Stomach (tissue), 9 donors: ENCODE results near the gene NUAK1. TPM values are rescaled to one million over a fixed set of nuclear protein-coding genes. Genes with fewer than 3 reads are reported as not detected.
A peak's percentile ranks its signal among the peaks of the same experiment; 100 is the strongest.

Source experiments
- DNase-seq, 2 donors: peaks; one replicate each; pipeline versions ENCODE4 v3.0.0 to v3.0.0-alpha.2; 2013 to 2019
- H3K27ac ChIP-seq, 5 donors: fragments of 200-600 bp in 4 of 5; sonication (generic) in 4 of 5; one replicate each; pipeline ENCODE4 v1.5.1; 2013 to 2019; ENCODE audit warnings: mild to moderate bottlenecking in 1 of 5, moderate library complexity in 1 of 5
- H3K27me3 ChIP-seq, 3 donors: fragments of 200-600 bp; sonication (generic); one replicate each; pipeline ENCODE4 v1.5.1; 2017 to 2019; ENCODE audit warnings: mixed run types in 1 of 3
- H3K36me3 ChIP-seq, 4 donors: fragments of 200-600 bp; sonication (generic); 1 replicate in 3 of 4; 2 replicates in 1 of 4; pipeline ENCODE4 v1.5.1; 2016 to 2019
- H3K4me1 ChIP-seq, 4 donors: fragments of 200-600 bp; sonication (generic); one replicate each; pipeline ENCODE4 v1.5.1; 2016 to 2019
- H3K4me3 ChIP-seq, 4 donors: fragments of 200-600 bp; sonication (generic) in 3 of 4; one replicate each; pipeline ENCODE4 v1.5.1; 2016 to 2019; ENCODE audit warnings: mild to moderate bottlenecking in 1 of 4
- H3K9me3 ChIP-seq, 4 donors: fragments of 200-600 bp; sonication (generic); one replicate each; pipeline ENCODE4 v1.5.1; 2016 to 2019
- CTCF ChIP-seq, 7 experiments: fragments of 450-650 bp in 4 of 7; fragments of 200-600 bp in 3 of 7; sonication (generic) in 3 of 7; IDR thresholded peaks; one replicate each; pipeline ENCODE4 v1.5.1; 2016 to 2019; ENCODE audit warnings: antibody characterized with exemption in 7 of 7, control low read depth in 2 of 7, mild to moderate bottlenecking in 1 of 7
- EP300 ChIP-seq: sonication (generic); formaldehyde crosslinking; IDR thresholded peaks from one replicate; pipeline ENCODE4 v1.6.1; 2017; ENCODE audit warnings: antibody characterized with exemption
- POLR2A ChIP-seq, 4 donors: fragments of 450-650 bp; IDR thresholded peaks; one replicate each; pipeline ENCODE4 v1.6.1; 2016; ENCODE audit warnings: antibody characterized with exemption in 4 of 4, control low read depth in 2 of 4, mild to moderate bottlenecking in 1 of 4, moderate library complexity in 1 of 4
- POLR2AphosphoS5 ChIP-seq, 3 donors: sonication (generic); formaldehyde crosslinking; IDR thresholded peaks; one replicate each; pipeline ENCODE4 v1.6.1; 2016; ENCODE audit warnings: antibody characterized with exemption in 3 of 3
- whole genome bisulfite sequencing, 5 donors: extraction: QIAGEN DNeasy Blood & Tissue Kit in 3 of 5; methylation state at CpG; one replicate each; pipeline versions ENCODE4 v1.1.5 to v1.1.7; 2013 to 2018; 5-methylcytosine and 5-hydroxymethylcytosine counted together
- intact Hi-C: fragments of 100-400 bp; cut with DNase I; formaldehyde crosslinking; loops from one replicate; pipeline ENCODE4 v1.15.1; 2023; ENCODE audit warnings: low total_unique reads
- polyA plus RNA-seq, 3 donors: library from polyadenylated mRNA; stranded (reverse); fragments of 200-250 nt; gene quantifications; one replicate each; pipeline ENCODE4 v1.2.3, GENCODE V29; 2013
- total RNA-seq, 5 donors: library from RNA; depleted of rRNA; stranded (reverse); fragments of >200 nt; gene quantifications; one replicate each; pipeline versions ENCODE4 v1.1.0 to v1.2.3, GENCODE V29; 2014 to 2016
- donor health status: healthy with polysubstance abuse.
- donor health status: Bipolar disorder and iron deficiency.
- donor health status: healthy.

The NUAK1 gene
- total and polyA plus RNA-seq, 8 donors: 0.58 to 79.0 (median 4.3) TPM

DNA sequence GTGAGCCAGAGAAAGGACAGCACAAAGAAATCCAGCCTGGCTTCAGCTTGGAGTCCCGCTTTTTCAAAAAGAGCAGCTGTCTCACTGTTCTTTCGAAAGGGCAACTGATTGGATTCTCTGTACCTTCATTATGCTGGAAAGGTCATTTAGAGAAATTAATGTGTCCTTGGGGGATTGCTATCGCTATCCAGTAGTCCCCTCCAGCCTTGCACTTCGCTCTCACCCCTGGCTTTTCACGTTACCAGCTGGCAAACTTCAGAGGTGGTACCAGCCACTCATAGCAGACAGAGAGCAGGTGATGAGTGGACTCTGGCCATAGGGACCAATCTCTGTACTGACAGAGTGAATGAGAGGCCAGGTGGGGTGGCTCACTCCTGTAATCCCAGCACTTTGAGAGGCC is 11.8 kb upstream of the NUAK1 start:
- no peak for DNase-seq
- intact Hi-C loops: loop anchor here (5.0 kb wide), 1 partner anchor 728 kb away; no protein-coding TSS in a partner anchor
- Histone ChIP-seq H3K9me3 (no peaks in the 10 kb centered on the region), H3K36me3 (no peaks in the 10 kb centered on the region), H3K4me1 (peaks cover 4 to 30% (median 14%) of the 10 kb centered on the region in 4 donors), H3K27ac (no peak overlapping the region), H3K27me3 (no peaks in the 10 kb centered on the region), H3K4me3 (no peak overlapping the region)
- WGBS, 5 donors: 82 to 92% (median 88%) methylated on average over 5 of the region's 5 CpGs
- TF ChIP-seq CTCF (IDR thresholded peaks at IDR 0.05) (no peak), POLR2A (IDR thresholded peaks at IDR 0.05) (no peak), POLR2AphosphoS5 (IDR thresholded peaks at IDR 0.05) (no peak), EP300 (no peak)

DNA sequence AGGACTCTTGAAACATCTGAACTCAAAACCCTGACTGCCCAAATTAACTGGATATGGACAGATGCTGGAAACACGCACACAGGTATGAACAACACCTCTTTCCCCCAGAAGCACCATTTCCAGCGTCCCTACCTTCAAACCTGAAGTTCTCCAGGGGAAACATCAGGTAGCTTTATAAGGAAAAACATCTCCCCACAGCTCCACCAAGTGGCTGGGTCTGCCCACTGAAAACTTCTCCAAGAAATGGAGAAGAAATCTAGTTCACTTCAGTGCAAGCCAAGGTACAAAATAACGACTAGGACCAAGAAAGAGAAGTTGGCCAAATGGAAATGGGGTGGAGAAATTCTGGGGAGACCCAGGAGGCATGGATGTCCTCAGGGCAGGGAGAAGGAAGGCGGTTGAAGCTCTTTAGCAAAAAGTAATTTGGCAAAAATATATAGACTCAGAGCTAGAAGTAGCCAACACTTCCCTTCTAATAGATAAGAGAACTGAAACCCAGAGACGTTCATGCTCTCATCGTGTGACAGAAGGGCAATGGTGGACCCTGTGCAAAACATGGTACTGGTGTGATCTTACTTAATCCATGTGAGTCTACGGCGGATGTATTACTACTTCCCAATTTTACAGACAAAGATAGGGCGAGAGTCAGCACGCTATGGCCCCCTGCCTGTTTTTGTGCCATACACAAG is 10.5 kb upstream of the NUAK1 start:
- Histone ChIP-seq H3K27ac (peak overlapping the region in 1 of 5 donors; percentile 61), H3K4me1 (peaks cover 10 to 36% (median 24%) of the 10 kb centered on the region in 4 donors), H3K4me3 (no peak overlapping the region), H3K36me3 (no peaks in the 10 kb centered on the region), H3K27me3 (no peaks in the 10 kb centered on the region), H3K9me3 (no peaks in the 10 kb centered on the region)
- WGBS, 5 donors: 48 to 59% (median 50%) methylated on average over 10 of the region's 10 CpGs
- intact Hi-C loops: no loop called here
- peak in 1 of 2 donors; percentile 60 for DNase-seq
- TF ChIP-seq POLR2AphosphoS5 (IDR thresholded peaks at IDR 0.05): no peak
- peak in 5 of 7 experiments; percentile 16 to 54 (median 37) for TF ChIP-seq CTCF (IDR thresholded peaks at IDR 0.05)

DNA sequence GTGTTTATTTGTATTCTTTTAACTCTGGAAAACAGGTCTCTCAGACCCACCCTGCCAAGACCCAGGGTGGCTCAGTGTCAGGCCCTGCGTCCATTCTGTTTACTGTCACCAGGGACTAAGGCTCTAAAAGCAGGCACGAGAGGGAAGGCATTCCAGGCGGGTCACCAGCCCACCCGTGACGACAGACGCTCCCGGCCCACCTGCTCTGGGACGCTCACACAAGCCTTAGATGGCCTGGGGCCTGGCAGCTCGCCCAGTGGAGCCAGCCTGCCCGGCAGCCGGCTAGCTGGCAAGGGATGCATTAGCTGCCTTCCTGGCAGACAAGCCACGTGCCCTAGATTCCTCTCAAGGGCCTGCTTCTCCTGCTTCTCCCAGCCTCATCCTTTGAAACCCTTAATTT is 9.2 kb upstream of the NUAK1 start:
- Histone ChIP-seq H3K4me3 (no peak overlapping the region), H3K9me3 (no peaks in the 10 kb centered on the region), H3K27ac (peak overlapping the region in 2 of 5 donors; percentile 14 to 61), H3K27me3 (no peaks in the 10 kb centered on the region), H3K36me3 (no peaks in the 10 kb centered on the region), H3K4me1 (peaks cover 10 to 45% (median 24%) of the 10 kb centered on the region in 4 donors)
- TF ChIP-seq POLR2AphosphoS5 (IDR thresholded peaks at IDR 0.05): peak in 2 of 3 donors; percentile 35 to 58
- TF ChIP-seq POLR2A (IDR thresholded peaks at IDR 0.05): no peak
- 31 to 52% (median 44%) methylated on average over 12 of the region's 12 CpGs for WGBS, 5 donors
- DNase-seq: peak; percentile 83 to 84
- intact Hi-C loops: no loop called here

- peaks cover 10 to 55% (median 24%) of the 10 kb centered on the region in 4 donors for H3K4me1 ChIP-seq
- no peaks in the 10 kb centered on the region for H3K36me3 ChIP-seq
- no peak for TF ChIP-seq CTCF (IDR thresholded peaks at IDR 0.05)
- TF ChIP-seq POLR2A (IDR thresholded peaks at IDR 0.05): no peak
- no peak for TF ChIP-seq POLR2AphosphoS5 (IDR thresholded peaks at IDR 0.05)
- TF ChIP-seq EP300: no peak
- WGBS, 5 donors: 89 to 98% (median 95%) methylated on average over 4 of the region's 4 CpGs
- H3K4me3 ChIP-seq: no peak overlapping the region
- H3K27ac ChIP-seq: peak overlapping the region in 1 of 5 donors; percentile 61
- intact Hi-C loops: no loop called here
- no peaks in the 10 kb centered on the region for H3K9me3 ChIP-seq
- no peak for DNase-seq
- no peaks in the 10 kb centered on the region for H3K27me3 ChIP-seq
These were observed 8.2 kb upstream of the NUAK1 start for GRCh38 chr12:106146987-106147386.
